ENCODE results near the gene SMTNL1.
A peak's percentile ranks its signal among the peaks of the same experiment; 100 is the strongest.

SMTNL1 gene

GRCh38 chr11:57536947-57537619 lies at the start of gene SMTNL1:
SMTNL1 (plus strand) TSS chr11:57537595; CDS start chr11:57542643, 5,048 bp downstream.
- no peak for DNase-seq

- no peak for DNase-seq
Measured at GRCh38 chr11:57487920-57488659, 49.3 kb upstream of the SMTNL1 start.

- DNase-seq: no peak
Measured at GRCh38 chr11:57490456-57491248, 46.7 kb upstream of the SMTNL1 start.

GRCh38 chr11:57491371-57492061 lies 45.9 kb upstream of the SMTNL1 start:
- no peak for DNase-seq

- DNase-seq: no peak
Measured at GRCh38 chr11:57493507-57494503, 43.6 kb upstream of the SMTNL1 start.

GRCh38 chr11:57496109-57496820 lies 41.1 kb upstream of the SMTNL1 start:
- peak; percentile 29 for DNase-seq

- no peak for DNase-seq
Measured at GRCh38 chr11:57497303-57498247, 39.8 kb upstream of the SMTNL1 start.

- no peak for DNase-seq
Measured at GRCh38 chr11:57498540-57498939, 38.9 kb upstream of the SMTNL1 start.

GRCh38 chr11:57499413-57499982 lies 37.9 kb upstream of the SMTNL1 start:
- DNase-seq: peak; percentile 66

- DNase-seq: no peak
Measured at GRCh38 chr11:57499983-57500461, 37.4 kb upstream of the SMTNL1 start.

- DNase-seq: no peak
Measured at GRCh38 chr11:57500515-57500914, 36.9 kb upstream of the SMTNL1 start.

- DNase-seq: no peak
Measured at GRCh38 chr11:57500926-57501325, 36.5 kb upstream of the SMTNL1 start.

- no peak for DNase-seq
Measured at GRCh38 chr11:57501953-57502352, 35.4 kb upstream of the SMTNL1 start.

- DNase-seq: no peak
Measured at GRCh38 chr11:57502376-57502775, 35.0 kb upstream of the SMTNL1 start.

- no peak for DNase-seq
Measured at GRCh38 chr11:57502870-57503269, 34.5 kb upstream of the SMTNL1 start.

- DNase-seq: no peak
Measured at GRCh38 chr11:57504511-57504910, 32.9 kb upstream of the SMTNL1 start.

- no peak for DNase-seq
Measured at GRCh38 chr11:57506522-57506921, 30.9 kb upstream of the SMTNL1 start.

- no peak for DNase-seq
Measured at GRCh38 chr11:57508341-57509170, 28.8 kb upstream of the SMTNL1 start.

Measured in NCI-H524 treated with DMSO at 0.1 percent for 48 hours (cell line).